ENCODE data around the gene ZNF438. TPM values are rescaled to one million over a fixed set of nuclear protein-coding genes. Genes with fewer than 3 reads are reported as not detected.

ZNF438 gene
- total and polyA plus RNA-seq, 2 of the 13 experiments (the other 11 are each of a cell fraction or from before 2014, with no cell fraction given): 0.75 to 0.83 TPM

GRCh38 chr10:30935078-30935477, 96.6 kb downstream of the ZNF438 start (continued):
- TF ChIP-seq GFI1 (CRISPR knock-in tag; IDR thresholded peaks at IDR 0.05; ENCODE audit: borderline replicate concordance): no peak

GRCh38 chr10:30931094-30931493, 100.6 kb downstream of the ZNF438 start:
- H3K27me3 ChIP-seq (ENCODE audit: control insufficient read depth in 1 of 2, insufficient read depth in 2 of 2, low read length in 2 of 2): no peaks in the 10 kb centered on the region; a peak in 1 of 5 replicates
- in situ Hi-C loops (cut with HindIII; ENCODE audit: extremely low pct_ligation_motif_present, low pct_unique_long_range_greater_than_20kb) (no loop called here), intact Hi-C loops (cut with micrococcal nuclease; ENCODE audit: unreplicated experiment) (no loop called here)
- H3K4me3 ChIP-seq (replicated peaks in 1 of 3; ENCODE audit: insufficient read depth in 1 of 3, low read depth in 2 of 3, low read length in 3 of 3): no peak overlapping the region
- H3K4me1 ChIP-seq (ENCODE audit: insufficient read depth, low read length): no peaks in the 10 kb centered on the region
- TF ChIP-seq HNF4A (CRISPR knock-in tag; IDR thresholded peaks at IDR 0.05) (no peak), DNMT1 (CRISPR knock-in tag; IDR thresholded peaks at IDR 0.05) (no peak), TOE1 (CRISPR knock-in tag; IDR thresholded peaks at IDR 0.05) (no peak), ATF7-NPFF (CRISPR knock-in tag; IDR thresholded peaks at IDR 0.05; ENCODE audit: low read depth) (no peak), ATAD3A (CRISPR knock-in tag; IDR thresholded peaks at IDR 0.05) (no peak), ZFP36 (IDR thresholded peaks at IDR 0.05; ENCODE audit: borderline replicate concordance, low read depth, low read length, partially characterized antibody) (no peak), ZNF558 (CRISPR knock-in tag; IDR thresholded peaks at IDR 0.05; ENCODE audit: borderline replicate concordance) (no peak), ZHX2 (IDR thresholded peaks at IDR 0.05; ENCODE audit: low read depth) (no peak), ZHX2 (CRISPR knock-in tag; IDR thresholded peaks at IDR 0.05; ENCODE audit: borderline replicate concordance) (no peak), DMAP1 (CRISPR knock-in tag; IDR thresholded peaks at IDR 0.05) (no peak), HIVEP1 (CRISPR knock-in tag; IDR thresholded peaks at IDR 0.05) (no peak)
- H3K79me2 ChIP-seq (ENCODE audit: insufficient read depth, low read length): no peaks in the 10 kb centered on the region
- peaks cover 11% of the 10 kb centered on the region for H3K9me3 ChIP-seq (ENCODE audit: low read length)
- no peak overlapping the region for H3K4me2 ChIP-seq (ENCODE audit: low read depth, low read length)
- H3K9ac ChIP-seq (ENCODE audit: insufficient read depth, low read depth, low read length): no peak overlapping the region
- no peaks in the 10 kb centered on the region for H3K36me3 ChIP-seq (replicated peaks in 1 of 2; ENCODE audit: control insufficient read depth in 1 of 2, insufficient read depth in 2 of 2, low read length in 2 of 2)
- CTCF ChIA-PET (ENCODE audit: low intra/inter-chr PET ratio, low total read pairs): no interaction called here
- POLR2A ChIA-PET: no interaction called here
- H4K20me1 ChIP-seq (ENCODE audit: insufficient read depth, low read length): no peaks in the 10 kb centered on the region
- H3K27ac ChIP-seq (ENCODE audit: extremely low read length, insufficient read depth, low read length): no peak overlapping the region
- ATAC-seq (no peak), FAIRE-seq (no peak), DNase-seq (ENCODE audit: low spot score) (no peak)
- no TSS peak for BruUV-seq (replicated peaks)
- no peak overlapping the region for H2AFZ ChIP-seq (ENCODE audit: low read length)

Data from HepG2 (cell line).